ENCODE data around the gene TIMM13.

The TIMM13 gene

GRCh38 chr19:2433854-2434253 lies 6.5 kb upstream of the TIMM13 start:
- TF ChIP-seq USF1 (IDR thresholded peaks at IDR 0.05) (no peak), EGR1 (IDR thresholded peaks at IDR 0.05) (no peak), REST (IDR thresholded peaks at IDR 0.05; ENCODE audit: low read depth) (no peak)

- TF ChIP-seq EGR1 (IDR thresholded peaks at IDR 0.05): no peak
- TF ChIP-seq TAF1 (IDR thresholded peaks at IDR 0.05; ENCODE audit: low read depth): no peak
- TF ChIP-seq ZBTB7A (IDR thresholded peaks at IDR 0.05; ENCODE audit: low read depth): no peak
- no peak for TF ChIP-seq NFIC (IDR thresholded peaks at IDR 0.05)
Observed at GRCh38 chr19:2432131-2432848, 4.9 kb upstream of the TIMM13 start.

DNA sequence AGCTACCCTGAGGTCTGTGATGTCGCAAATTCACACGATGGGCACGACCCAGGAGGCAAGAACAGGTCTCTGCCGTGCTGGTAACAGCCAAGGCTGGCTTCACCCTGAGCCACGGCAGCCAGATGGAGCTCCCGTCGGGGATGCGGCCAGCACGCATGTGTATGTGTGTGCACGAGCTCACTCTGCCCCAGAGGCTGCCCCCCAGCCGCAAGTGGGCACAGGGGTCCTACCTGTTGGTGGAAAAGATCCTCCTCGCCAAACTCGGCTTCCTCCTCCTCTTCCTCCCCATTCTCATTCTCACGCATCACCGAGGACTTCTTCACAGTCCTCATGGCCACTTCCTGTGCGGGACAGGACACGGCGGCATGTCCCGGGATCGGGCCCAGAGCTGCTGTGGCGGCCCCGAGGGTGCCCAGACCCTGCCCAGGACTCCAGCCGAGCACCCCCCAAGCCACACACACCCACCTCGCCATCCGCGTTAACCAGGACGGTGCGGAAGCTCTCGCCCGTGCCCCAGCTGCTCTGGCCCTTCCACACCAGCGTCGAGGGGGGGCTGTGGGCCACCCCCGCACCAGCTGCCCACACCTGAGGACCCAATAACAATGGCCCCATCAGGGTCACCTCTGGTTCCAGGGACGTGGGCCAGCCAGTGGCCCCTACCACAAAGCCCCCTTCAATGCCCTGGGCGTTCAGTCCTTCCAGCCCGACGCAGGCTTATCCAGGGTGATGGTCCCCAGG lies 4.1 kb upstream of the TIMM13 start:
- no peak for TF ChIP-seq YY1 (IDR thresholded peaks at IDR 0.05; ENCODE audit: low read depth)
- TF ChIP-seq USF1 (IDR thresholded peaks at IDR 0.05): no peak
- TF ChIP-seq TEAD4 (IDR thresholded peaks at IDR 0.05): no peak
- TF ChIP-seq FOXM1 (IDR thresholded peaks at IDR 0.05; ENCODE audit: borderline replicate concordance, low read depth): no peak
- no peak for TF ChIP-seq EP300 (IDR thresholded peaks at IDR 0.05; ENCODE audit: borderline replicate concordance)
- no peak for TF ChIP-seq RAD21 (IDR thresholded peaks at IDR 0.05; ENCODE audit: low read depth)
- no peak for TF ChIP-seq TAF1 (IDR thresholded peaks at IDR 0.05; ENCODE audit: low read depth)
- TF ChIP-seq EGR1 (IDR thresholded peaks at IDR 0.05): no peak
- TF ChIP-seq ZBTB7A (IDR thresholded peaks at IDR 0.05; ENCODE audit: low read depth): no peak
- TF ChIP-seq REST (IDR thresholded peaks at IDR 0.05; ENCODE audit: low read depth): no peak
- TF ChIP-seq TCF12 (IDR thresholded peaks at IDR 0.05; ENCODE audit: low read depth): no peak
- TF ChIP-seq CEBPB (IDR thresholded peaks at IDR 0.05): no peak
- no peak for TF ChIP-seq CREB1 (IDR thresholded peaks at IDR 0.05; ENCODE audit: low read depth)

GRCh38 chr19:2429917-2430535 lies 2.6 kb upstream of the TIMM13 start:
- TF ChIP-seq FOXM1 (IDR thresholded peaks at IDR 0.05; ENCODE audit: borderline replicate concordance, low read depth) (no peak), EP300 (IDR thresholded peaks at IDR 0.05; ENCODE audit: borderline replicate concordance) (no peak), USF1 (IDR thresholded peaks at IDR 0.05) (no peak), CEBPB (IDR thresholded peaks at IDR 0.05) (no peak), TCF12 (IDR thresholded peaks at IDR 0.05; ENCODE audit: low read depth) (no peak), NFIC (IDR thresholded peaks at IDR 0.05) (no peak), CREB1 (IDR thresholded peaks at IDR 0.05; ENCODE audit: low read depth) (no peak), EGR1 (IDR thresholded peaks at IDR 0.05) (no peak), ZBTB7A (IDR thresholded peaks at IDR 0.05; ENCODE audit: low read depth) (no peak), MAX (IDR thresholded peaks at IDR 0.05) (no peak), TEAD4 (IDR thresholded peaks at IDR 0.05) (no peak), REST (IDR thresholded peaks at IDR 0.05; ENCODE audit: low read depth) (no peak), TAF1 (IDR thresholded peaks at IDR 0.05; ENCODE audit: low read depth) (no peak), RAD21 (IDR thresholded peaks at IDR 0.05; ENCODE audit: low read depth) (no peak), YY1 (IDR thresholded peaks at IDR 0.05; ENCODE audit: low read depth) (no peak)
